ENCODE measurements around the gene RPL10A.

DNA sequence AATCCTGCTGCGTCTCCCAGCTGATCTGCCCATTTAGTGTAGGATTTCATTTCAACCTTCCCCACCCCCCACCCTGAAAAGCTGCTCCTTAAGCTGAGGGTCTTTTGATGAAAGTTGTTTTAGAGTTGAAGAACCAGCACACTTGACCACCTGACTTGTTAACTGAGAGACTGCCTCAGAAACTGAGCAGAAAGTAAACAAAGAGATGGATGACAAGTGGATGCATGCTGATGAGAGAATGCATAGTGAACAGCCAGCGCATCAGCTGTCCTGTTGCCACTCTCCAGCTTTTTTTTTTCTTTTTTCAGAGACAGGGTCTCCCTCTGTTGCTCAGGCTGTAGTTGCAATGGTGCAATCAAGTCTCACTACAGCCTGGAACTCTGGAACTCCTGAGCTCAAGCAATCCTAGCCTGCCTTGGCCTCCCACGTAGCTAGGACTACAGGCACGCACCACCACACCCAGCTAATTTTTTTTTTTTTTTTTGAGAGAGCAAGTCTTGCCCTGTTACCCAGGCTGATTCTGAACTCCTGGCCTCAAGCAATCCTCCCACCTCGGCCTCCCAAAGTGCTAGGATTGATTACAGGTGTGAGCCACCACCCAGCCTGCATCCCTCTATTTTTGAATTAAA, 9.5 kb downstream of the RPL10A start:
- TF ChIP-seq HDAC2 (CRISPR knock-in tag; IDR thresholded peaks at IDR 0.05) (no peak), GABPA (IDR thresholded peaks at IDR 0.05; ENCODE audit: low read depth, low read length) (no peak), GABPA (CRISPR knock-in tag; IDR thresholded peaks at IDR 0.05; ENCODE audit: low read depth) (no peak), EHMT2 (IDR thresholded peaks at IDR 0.05; ENCODE audit: borderline replicate concordance, low read depth, low read length) (no peak), CTCF (CRISPR knock-in tag; IDR thresholded peaks at IDR 0.05) (no peak), MYC (CRISPR knock-in tag; IDR thresholded peaks at IDR 0.05; ENCODE audit: borderline replicate concordance) (no peak), RBFOX2 (IDR thresholded peaks at IDR 0.05; ENCODE audit: low read depth, low read length) (no peak), ZNF143 (CRISPR knock-in tag; IDR thresholded peaks at IDR 0.05) (no peak), POLR2AphosphoS5 (IDR thresholded peaks at IDR 0.05; ENCODE audit: low read depth, low read length) (no peak), ZNF569 (CRISPR knock-in tag; IDR thresholded peaks at IDR 0.05; ENCODE audit: borderline replicate concordance) (no peak), TCF7 (IDR thresholded peaks at IDR 0.05; ENCODE audit: low read depth) (no peak), ZNF589 (CRISPR knock-in tag; conservative IDR thresholded peaks at IDR 0.05) (no peak)
- TF ChIP-seq, protein P1, sequence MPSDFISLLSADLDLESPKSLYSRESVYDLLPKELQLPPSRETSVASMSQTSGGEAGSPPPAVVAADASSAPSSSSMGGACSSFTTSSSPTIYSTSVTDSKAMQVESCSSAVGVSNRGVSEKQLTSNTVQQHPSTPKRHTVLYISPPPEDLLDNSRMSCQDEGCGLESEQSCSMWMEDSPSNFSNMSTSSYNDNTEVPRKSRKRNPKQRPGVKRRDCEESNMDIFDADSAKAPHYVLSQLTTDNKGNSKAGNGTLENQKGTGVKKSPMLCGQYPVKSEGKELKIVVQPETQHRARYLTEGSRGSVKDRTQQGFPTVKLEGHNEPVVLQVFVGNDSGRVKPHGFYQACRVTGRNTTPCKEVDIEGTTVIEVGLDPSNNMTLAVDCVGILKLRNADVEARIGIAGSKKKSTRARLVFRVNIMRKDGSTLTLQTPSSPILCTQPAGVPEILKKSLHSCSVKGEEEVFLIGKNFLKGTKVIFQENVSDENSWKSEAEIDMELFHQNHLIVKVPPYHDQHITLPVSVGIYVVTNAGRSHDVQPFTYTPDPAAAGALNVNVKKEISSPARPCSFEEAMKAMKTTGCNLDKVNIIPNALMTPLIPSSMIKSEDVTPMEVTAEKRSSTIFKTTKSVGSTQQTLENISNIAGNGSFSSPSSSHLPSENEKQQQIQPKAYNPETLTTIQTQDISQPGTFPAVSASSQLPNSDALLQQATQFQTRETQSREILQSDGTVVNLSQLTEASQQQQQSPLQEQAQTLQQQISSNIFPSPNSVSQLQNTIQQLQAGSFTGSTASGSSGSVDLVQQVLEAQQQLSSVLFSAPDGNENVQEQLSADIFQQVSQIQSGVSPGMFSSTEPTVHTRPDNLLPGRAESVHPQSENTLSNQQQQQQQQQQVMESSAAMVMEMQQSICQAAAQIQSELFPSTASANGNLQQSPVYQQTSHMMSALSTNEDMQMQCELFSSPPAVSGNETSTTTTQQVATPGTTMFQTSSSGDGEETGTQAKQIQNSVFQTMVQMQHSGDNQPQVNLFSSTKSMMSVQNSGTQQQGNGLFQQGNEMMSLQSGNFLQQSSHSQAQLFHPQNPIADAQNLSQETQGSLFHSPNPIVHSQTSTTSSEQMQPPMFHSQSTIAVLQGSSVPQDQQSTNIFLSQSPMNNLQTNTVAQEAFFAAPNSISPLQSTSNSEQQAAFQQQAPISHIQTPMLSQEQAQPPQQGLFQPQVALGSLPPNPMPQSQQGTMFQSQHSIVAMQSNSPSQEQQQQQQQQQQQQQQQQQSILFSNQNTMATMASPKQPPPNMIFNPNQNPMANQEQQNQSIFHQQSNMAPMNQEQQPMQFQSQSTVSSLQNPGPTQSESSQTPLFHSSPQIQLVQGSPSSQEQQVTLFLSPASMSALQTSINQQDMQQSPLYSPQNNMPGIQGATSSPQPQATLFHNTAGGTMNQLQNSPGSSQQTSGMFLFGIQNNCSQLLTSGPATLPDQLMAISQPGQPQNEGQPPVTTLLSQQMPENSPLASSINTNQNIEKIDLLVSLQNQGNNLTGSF (CRISPR knock-in tag; IDR thresholded peaks at IDR 0.05) = no peak
